ENCODE measurements around the gene TMEM54.

Gene TMEM54

DNA sequence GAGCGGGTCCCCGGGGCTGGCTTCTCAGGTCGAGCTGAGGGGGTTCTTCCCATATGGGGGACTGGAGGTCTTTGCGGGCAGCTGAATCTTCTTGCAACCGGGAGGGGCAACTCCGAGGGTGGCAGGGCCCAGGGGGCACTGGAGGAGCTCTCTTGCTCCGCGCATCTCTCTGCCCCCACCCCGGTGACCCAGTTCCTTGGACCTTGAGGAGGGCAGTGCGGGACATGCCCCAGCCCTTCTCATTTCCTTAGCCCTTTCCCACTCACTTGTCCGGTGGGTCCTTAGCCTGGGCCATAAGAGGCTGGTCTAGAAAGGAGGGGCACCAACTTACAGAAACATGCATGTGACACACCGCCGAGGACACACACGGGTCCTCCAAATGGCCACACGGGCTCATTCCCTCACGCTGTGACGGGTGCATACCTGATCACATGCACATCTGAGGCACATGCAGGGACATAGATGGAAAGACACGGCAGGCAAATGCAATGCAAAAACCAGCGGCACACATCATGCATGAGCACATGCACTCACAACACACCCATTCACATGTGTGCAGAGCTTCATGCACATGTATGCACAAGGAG lies 14.3 kb downstream of the TMEM54 start:
- no peak overlapping the region for H3K27ac ChIP-seq (replicated peaks)
- no peak overlapping the region for H3K4me3 ChIP-seq (replicated peaks; ENCODE audit: insufficient read depth, low read length)
- DNase-seq (ENCODE audit: low read depth in 1 of 2, low spot score in 1 of 2): no peak
- peaks cover 33% of the 10 kb centered on the region for H3K27me3 ChIP-seq (ENCODE audit: insufficient read depth, poor library complexity, severe bottlenecking)
- TF ChIP-seq POLR2AphosphoS5 (IDR thresholded peaks at IDR 0.05; ENCODE audit: low read depth) (no peak), GABPA (IDR thresholded peaks at IDR 0.05; ENCODE audit: low read depth) (no peak), SPI1 (IDR thresholded peaks at IDR 0.05; ENCODE audit: borderline replicate concordance, low read depth) (no peak), CTCF (IDR thresholded peaks at IDR 0.05; ENCODE audit: insufficient read depth, low read length) (no peak)
- TF ChIP-seq, protein P1, sequence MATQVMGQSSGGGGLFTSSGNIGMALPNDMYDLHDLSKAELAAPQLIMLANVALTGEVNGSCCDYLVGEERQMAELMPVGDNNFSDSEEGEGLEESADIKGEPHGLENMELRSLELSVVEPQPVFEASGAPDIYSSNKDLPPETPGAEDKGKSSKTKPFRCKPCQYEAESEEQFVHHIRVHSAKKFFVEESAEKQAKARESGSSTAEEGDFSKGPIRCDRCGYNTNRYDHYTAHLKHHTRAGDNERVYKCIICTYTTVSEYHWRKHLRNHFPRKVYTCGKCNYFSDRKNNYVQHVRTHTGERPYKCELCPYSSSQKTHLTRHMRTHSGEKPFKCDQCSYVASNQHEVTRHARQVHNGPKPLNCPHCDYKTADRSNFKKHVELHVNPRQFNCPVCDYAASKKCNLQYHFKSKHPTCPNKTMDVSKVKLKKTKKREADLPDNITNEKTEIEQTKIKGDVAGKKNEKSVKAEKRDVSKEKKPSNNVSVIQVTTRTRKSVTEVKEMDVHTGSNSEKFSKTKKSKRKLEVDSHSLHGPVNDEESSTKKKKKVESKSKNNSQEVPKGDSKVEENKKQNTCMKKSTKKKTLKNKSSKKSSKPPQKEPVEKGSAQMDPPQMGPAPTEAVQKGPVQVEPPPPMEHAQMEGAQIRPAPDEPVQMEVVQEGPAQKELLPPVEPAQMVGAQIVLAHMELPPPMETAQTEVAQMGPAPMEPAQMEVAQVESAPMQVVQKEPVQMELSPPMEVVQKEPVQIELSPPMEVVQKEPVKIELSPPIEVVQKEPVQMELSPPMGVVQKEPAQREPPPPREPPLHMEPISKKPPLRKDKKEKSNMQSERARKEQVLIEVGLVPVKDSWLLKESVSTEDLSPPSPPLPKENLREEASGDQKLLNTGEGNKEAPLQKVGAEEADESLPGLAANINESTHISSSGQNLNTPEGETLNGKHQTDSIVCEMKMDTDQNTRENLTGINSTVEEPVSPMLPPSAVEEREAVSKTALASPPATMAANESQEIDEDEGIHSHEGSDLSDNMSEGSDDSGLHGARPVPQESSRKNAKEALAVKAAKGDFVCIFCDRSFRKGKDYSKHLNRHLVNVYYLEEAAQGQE (IDR thresholded peaks at IDR 0.05; ENCODE audit: insufficient replicate concordance, low read depth): no peak

- peaks cover 27% of the 10 kb centered on the region for H3K27me3 ChIP-seq (ENCODE audit: insufficient read depth, poor library complexity, severe bottlenecking)
- H3K27ac ChIP-seq (replicated peaks): no peak within 1 kb of the TSS
- DNase-seq (ENCODE audit: low read depth in 1 of 2, low spot score in 1 of 2): peak in 1 of 2 experiments; percentile 30
- H3K4me3 ChIP-seq (replicated peaks; ENCODE audit: insufficient read depth, low read length): no peak within 1 kb of the TSS
- TF ChIP-seq CTCF (IDR thresholded peaks at IDR 0.05; ENCODE audit: insufficient read depth, low read length) (peak; percentile 44), POLR2AphosphoS5 (IDR thresholded peaks at IDR 0.05; ENCODE audit: low read depth) (no peak)
- TF ChIP-seq, protein P1 (IDR thresholded peaks at IDR 0.05; ENCODE audit: insufficient replicate concordance, low read depth): peak; percentile 98
Measured at GRCh38 chr1:32886004-32886827, 15.0 kb downstream of the TMEM54 start, which contains the start of gene HPCA. Gene HPCA (plus strand): TSS chr1:32886491. CDS start chr1:32888899, 2,408 bp downstream.

- DNase-seq (ENCODE audit: low read depth in 1 of 2, low spot score in 1 of 2): no peak
- Histone ChIP-seq H3K27me3 (ENCODE audit: insufficient read depth, poor library complexity, severe bottlenecking) (peaks cover 27% of the 10 kb centered on the region), H3K4me3 (replicated peaks; ENCODE audit: insufficient read depth, low read length) (no peak overlapping the region), H3K27ac (replicated peaks) (no peak overlapping the region)
- TF ChIP-seq SPI1 (IDR thresholded peaks at IDR 0.05; ENCODE audit: borderline replicate concordance, low read depth): no peak
- no peak for TF ChIP-seq CTCF (IDR thresholded peaks at IDR 0.05; ENCODE audit: insufficient read depth, low read length)
- TF ChIP-seq, protein P1 (IDR thresholded peaks at IDR 0.05; ENCODE audit: insufficient replicate concordance, low read depth): no peak
- no peak for TF ChIP-seq POLR2AphosphoS5 (IDR thresholded peaks at IDR 0.05; ENCODE audit: low read depth)
- no peak for TF ChIP-seq GABPA (IDR thresholded peaks at IDR 0.05; ENCODE audit: low read depth)
Measured at GRCh38 chr1:32885676-32886003, 15.5 kb downstream of the TMEM54 start.
